GM19025 (cell line): ENCODE data around the gene PDRG1.
A peak's percentile ranks its signal among the peaks of the same experiment; 100 is the strongest.

Experiments
- ATAC-seq: cut with Tn5 transposase; IDR thresholded peaks from one replicate; pipeline ENCODE4 v1.9.1; 2021; ENCODE audit warnings: mild to moderate bottlenecking, low read depth, moderate library complexity; ENCODE audit not compliant: unreplicated experiment

Gene PDRG1

DNA sequence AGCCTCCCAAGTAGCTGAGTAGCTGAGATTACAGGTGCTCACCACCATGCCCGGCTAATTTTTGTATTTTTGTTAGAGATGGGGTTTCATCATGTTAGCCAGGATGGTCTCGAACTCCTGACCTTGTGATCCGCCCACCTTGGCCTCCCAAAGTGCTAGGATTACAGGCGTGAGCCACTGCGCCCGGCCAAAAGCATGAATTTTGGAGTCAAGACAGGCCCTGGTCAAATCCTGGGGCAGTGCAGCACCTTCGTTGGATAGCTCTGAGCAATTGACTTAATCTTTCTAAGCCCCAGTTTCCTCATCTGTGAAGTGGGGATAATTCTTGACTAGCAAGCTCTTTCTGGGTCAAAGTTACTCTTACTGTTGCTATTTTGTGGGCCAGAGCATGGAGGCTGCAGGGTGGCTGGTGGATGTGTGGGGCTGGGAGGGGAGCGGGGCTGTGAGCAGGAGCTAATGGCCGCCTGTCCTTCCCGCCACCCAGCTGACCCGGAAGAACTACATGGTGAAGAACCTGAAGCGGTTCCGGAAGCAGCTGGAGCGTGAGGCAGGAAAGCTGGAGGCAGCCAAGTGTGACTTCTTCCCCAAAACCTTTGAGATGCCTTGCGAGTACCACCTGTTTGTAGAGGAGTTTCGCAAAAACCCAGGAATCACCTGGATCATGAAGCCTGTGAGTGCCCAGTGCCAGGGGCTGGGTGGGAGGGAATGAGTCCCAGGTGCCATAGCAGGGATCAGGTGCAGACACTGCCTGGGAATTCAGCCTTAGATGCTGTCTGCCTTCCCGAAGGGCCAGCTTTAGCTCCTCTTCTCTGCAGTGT is 42.4 kb downstream of the PDRG1 start:
- ATAC-seq = no peak

DNA sequence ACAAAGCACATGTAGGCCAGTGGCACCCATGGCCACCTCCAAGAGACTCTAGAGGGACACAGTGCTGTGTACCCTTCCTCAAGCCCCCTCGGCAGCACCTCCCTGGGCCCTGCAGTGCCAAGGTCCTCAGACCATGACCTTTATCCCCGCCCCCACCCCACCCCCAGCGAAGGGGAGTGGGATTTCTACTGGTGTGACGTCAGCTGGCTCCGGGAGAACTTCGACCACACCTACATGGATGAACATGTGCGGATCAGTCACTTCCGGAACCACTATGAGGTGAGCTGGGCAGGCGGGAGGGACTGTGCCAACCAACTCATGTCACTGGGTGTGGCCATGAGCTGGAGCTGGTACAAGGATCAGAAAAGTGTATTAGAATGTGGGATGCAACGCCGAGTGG is 43.4 kb downstream of the PDRG1 start:
- no peak for ATAC-seq

DNA sequence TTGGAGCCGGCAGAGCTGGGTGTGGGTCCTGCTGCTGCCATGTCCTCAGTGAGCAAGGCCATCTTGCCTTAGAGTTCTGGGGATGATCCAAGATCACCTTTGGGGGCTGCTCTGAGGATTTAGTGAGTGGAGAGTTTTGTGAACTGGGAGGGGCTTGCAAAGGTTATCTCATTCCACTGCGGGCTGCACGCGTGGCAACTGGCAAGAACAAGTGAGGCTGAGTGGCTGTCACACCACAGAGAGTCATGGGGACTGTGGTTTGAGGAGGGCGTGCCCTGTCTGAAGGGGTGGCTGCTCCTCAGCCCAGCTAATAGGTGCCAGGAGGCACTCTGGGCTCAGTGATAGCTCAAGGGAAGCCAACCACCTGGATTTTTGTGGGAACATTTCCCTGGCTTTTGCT is 43.8 kb downstream of the PDRG1 start:
- ATAC-seq = no peak

DNA sequence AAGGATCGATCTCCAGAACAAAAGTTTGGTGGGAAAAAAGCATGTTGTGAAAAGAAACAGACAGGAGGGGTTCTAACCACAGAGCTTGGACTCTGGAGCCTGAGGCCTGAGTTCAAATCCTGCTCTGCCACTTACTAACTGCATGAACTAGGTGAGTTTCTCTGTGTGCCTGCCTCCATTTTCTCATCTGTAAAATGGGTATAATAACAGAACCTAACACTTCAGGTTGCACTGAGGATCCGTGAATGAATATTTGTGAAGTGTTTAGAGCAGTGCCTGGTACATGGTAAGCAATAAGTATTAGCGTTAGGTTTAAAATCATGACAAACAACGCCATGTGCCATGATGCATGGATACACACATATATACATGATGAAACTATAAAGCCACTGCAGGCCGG is 44.8 kb downstream of the PDRG1 start:
- ATAC-seq = no peak

DNA sequence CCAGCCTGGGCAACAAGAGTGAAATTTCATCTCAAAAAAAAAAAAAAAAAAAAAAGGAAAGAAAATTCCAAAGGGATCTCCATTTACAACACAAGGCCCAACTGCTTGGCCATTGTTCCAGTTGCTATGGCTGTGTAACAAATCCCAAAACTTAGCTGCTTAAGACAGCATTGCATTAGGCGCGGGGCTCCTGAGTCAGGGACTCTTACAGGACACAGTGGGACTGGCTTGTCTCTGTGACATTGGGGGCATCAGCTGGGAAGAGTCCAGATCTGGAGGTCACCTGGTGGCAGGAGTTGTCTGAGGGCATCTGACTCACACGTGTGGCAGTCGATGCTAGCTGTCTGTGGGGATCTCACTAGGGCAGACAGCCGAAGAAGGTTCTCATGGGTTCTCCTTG is 45.8 kb downstream of the PDRG1 start:
- no peak for ATAC-seq

DNA sequence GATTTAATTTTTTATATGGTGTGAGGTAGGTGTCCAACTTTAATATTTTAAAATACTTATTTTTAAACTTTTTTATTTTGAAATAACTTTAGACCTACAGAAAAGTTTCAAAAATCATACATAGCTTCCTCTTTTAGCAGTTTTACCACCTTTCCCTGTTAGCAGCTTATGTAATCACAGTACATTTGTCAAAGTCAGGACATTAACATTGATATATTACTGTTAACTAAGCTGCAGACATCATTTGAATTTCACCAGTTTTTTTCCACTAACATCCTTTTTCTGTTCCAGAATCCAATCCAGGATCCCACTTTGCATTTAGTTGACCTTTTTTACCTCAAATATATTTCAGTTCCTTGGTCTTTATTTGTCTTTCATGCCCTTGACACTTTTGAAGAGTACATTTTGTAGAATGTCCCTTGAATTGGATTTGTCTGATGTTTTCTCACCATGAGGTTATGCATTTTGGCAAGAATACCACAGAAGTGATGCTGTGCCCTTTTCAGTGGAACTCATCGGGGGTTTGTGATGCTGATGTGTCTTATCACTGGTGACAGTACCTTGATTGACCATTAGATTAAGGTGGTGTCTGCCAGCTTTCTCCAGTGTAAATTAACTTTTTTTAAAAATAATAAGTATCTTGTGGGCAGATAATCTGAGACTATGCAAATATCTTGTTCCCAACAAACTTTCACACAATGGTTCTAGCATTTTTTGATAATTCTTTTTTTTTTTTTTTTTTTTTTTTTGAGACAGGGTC is 48.0 kb downstream of the PDRG1 start:
- no peak for ATAC-seq

DNA sequence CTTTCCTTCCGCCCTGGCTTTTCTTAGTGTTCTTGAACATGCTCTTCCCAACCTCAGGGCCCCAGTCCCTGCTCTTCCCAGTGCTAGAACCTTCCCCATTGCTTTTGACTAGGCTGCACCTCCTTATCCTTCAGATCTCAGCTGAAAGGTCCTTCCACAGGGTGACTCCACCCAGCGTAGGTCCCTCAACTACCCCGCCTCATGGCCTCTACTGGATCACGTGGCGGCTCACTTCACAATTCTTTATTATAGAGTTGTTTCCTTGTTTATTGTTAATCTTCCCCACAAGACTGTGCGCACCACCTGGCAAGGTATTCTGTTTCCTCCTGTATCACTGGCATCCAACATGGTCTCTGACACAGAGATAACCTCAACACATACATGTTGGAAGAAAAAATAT is 50.2 kb downstream of the PDRG1 start:
- ATAC-seq = no peak

DNA sequence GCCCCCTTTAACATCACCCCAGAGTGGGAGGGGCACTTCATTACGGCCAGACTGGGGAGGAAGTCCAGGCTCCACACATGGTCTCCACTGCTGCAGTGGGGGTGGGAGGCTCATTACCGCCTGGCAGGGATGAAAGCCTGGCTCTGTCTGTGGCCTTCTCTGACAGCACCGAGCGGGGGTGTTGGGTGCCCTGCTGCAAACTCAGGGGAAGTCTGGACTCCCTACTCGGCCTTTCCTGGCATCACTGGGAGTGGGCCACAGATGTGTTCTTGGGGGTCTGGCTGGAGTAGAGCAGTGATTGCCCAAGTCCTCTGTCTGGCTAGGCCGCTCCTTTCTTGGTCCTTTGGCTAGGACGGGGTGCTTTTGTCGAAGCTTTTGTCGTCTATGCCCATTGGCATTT is 54.3 kb downstream of the PDRG1 start:
- ATAC-seq = no peak

DNA sequence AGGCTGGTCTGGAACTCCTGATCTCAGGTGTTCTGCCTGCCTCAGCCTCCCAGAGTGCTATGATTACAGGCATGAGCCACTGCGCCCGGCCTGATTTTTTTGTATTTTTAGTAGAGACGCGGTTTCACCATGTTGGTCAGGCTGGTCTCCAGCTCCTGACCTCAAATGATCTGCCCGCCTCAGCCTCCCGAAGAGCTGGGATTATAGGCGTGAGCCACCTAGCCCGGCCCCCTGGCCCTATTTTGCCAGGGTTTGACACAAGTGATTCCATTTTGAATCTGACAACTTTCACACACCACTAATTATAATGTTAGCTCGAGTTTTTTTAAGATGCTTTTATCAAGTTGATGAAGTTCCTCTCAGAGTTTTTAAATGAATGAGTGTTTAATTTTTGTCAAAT is 55.8 kb downstream of the PDRG1 start:
- ATAC-seq = no peak

DNA sequence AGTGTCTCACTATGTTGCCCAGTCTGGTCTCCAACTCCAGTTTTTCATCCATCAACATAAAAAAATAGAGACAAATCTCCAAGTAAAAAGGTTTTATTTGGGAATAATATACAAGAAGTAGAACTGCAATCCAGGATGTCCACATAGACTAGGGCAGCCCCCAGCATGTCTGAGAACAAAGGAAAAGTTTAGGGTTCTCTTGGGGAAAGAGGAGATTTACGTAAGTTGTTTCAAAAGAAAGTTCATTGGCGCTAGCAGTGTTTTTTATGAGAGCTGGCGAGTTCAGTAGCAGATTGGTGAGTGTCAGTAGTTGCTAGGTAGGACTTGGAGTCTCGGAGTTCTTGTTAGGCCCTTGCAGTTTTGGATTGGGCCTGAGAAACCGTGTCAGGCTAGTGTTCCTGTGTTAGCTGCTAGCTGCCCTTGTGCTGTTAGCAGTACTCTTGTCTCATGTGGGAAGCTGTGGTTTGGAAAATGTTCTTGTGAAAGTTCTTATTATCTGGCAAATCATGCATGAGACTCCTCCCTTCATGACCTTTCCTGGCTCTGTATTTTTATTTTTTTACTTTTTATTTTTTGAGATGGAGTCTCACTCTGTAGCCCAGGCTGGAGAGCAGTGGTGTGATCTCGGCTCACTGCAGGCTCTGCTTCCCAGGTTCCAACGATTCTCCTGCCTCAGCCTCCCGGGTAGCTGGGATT is 56.7 kb downstream of the PDRG1 start:
- ATAC-seq = peak; percentile 97
